Measurements from ENCODE around the gene ARHGAP20. TPM values are rescaled to one million over a fixed set of nuclear protein-coding genes. Genes with fewer than 3 reads are reported as not detected.

The ARHGAP20 gene, protein sequence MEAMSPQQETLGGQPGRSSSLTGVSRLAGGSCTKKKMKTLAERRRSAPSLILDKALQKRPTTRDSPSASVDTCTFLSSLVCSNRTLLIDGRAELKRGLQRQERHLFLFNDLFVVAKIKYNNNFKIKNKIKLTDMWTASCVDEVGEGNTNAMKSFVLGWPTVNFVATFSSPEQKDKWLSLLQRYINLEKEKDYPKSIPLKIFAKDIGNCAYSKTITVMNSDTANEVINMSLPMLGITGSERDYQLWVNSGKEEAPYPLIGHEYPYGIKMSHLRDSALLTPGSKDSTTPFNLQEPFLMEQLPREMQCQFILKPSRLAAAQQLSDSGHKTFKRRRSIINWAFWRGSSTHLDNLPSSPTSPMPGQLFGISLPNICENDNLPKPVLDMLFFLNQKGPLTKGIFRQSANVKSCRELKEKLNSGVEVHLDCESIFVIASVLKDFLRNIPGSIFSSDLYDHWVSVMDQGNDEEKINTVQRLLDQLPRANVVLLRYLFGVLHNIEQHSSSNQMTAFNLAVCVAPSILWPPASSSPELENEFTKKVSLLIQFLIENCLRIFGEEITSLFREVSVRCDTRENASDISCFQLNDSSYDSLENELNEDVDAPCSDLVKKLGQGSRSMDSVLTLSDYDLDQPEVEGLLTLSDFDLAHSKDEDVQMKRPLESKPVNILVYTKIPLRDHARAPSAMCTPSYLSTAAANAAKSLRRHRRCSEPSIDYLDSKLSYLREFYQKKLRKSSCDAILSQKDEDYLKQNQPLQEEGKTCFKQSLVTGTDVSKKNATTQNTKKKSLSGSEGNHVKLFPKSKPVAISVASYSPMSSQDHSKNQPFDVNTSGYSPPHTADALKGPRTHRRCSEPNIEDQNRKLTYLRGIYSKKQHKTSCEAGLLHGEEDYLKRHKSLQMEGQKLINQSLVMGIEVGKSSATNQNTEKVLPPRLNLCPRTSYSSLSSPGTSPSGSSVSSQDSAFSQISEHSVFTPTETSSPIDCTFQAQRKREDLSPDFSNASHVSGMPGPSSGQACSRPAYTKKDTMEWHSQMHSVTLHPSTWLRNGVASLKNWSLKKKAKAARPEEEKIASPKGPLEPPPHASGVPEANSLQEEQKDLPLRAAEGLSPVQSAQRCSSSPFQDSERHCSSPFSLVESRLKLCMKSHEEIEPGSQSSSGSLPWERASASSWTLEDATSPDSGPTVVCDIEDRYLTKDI
- total RNA-seq, result 1 to 10 TPM in 2 of 4 donors, under 1 TPM in 2; 0.51 to 2.3 (median 1.1) TPM

DNA sequence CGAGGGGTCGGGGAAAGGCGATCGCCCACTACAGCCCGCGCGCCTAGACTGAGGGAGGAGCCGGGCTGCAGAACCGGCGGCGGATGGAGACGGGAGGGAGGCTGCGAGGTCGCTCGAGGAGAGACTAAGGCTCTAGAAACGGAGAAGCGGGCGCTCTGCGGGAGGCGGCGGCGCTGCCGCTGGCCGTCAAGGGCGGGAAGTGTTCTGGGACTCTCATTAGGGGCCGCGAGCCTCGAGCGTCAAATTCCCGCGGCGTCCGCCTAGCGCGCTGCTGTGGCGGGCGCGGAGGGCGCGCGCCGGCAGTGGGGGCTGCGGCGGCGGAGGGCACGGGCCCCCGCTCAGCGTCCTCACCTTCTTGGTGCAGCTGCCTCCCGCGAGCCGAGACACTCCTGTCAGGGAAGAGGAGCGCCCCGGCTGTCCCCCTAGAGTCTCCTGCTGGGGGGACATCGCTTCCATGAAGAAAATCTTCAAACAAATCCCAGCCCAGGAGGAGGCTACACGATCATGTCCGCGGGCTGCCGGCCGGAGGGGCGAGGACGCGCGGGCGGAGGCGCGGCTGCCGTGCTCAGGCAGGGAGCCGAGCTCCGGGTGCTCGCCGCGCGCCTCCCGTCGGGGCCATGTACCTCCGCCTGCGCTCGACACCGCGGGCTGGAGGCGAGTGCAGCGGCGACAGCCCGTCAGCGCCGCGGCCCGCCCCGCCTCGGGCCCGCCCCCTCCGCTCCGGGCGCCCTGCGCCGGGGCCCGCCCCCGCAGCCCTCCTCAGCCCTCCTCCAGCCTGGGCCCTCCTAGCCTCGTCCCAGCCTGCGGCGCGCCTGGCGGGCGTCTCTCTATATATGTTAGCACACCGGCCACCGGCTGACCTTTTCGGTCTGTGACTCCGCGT lies at the start of gene ARHGAP20:
Gene ARHGAP20 (minus strand): TSS at position 662 of the 883 bp plus-strand sequence. CDS start 206 bp downstream, at position 456.
- TF ChIP-seq, protein P1, sequence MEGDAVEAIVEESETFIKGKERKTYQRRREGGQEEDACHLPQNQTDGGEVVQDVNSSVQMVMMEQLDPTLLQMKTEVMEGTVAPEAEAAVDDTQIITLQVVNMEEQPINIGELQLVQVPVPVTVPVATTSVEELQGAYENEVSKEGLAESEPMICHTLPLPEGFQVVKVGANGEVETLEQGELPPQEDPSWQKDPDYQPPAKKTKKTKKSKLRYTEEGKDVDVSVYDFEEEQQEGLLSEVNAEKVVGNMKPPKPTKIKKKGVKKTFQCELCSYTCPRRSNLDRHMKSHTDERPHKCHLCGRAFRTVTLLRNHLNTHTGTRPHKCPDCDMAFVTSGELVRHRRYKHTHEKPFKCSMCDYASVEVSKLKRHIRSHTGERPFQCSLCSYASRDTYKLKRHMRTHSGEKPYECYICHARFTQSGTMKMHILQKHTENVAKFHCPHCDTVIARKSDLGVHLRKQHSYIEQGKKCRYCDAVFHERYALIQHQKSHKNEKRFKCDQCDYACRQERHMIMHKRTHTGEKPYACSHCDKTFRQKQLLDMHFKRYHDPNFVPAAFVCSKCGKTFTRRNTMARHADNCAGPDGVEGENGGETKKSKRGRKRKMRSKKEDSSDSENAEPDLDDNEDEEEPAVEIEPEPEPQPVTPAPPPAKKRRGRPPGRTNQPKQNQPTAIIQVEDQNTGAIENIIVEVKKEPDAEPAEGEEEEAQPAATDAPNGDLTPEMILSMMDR (IDR thresholded peaks at IDR 0.05 in 4 of 5, conservative IDR thresholded peaks at IDR 0.05 in 1 of 5), result no peak
- peak; percentile 44 to 72 for TF ChIP-seq POLR2A (IDR thresholded peaks at IDR 0.05)
- Histone ChIP-seq H3K9me3 (no peaks in the 10 kb centered on the region), H3K36me3 (no peaks in the 10 kb centered on the region), H3K4me3 (peak within 1 kb of the TSS; percentile 64 to 71 (median 68)), H3K4me1 (peaks cover 2 to 11% of the 10 kb centered on the region in 2 donors), H3K27ac (peak within 1 kb of the TSS; percentile 58 to 78 (median 66)), H3K27me3 (peaks cover 0 to 5% (median 5%) of the 10 kb centered on the region in 3 donors)
- peak; percentile 57 to 60 for ATAC-seq
- in situ Hi-C loops (cut with MboI; ENCODE audit: low sequenced_read_pairs in 4 of 4) (no loop called here), intact Hi-C loops (cut with DNase I; ENCODE audit: low total_unique reads) (loop anchor here (5.0 kb wide), 1 partner anchor 520 kb away; no protein-coding TSS in a partner anchor)
- DNase-seq, result peak in 1 of 2 donors; percentile 20

DNA sequence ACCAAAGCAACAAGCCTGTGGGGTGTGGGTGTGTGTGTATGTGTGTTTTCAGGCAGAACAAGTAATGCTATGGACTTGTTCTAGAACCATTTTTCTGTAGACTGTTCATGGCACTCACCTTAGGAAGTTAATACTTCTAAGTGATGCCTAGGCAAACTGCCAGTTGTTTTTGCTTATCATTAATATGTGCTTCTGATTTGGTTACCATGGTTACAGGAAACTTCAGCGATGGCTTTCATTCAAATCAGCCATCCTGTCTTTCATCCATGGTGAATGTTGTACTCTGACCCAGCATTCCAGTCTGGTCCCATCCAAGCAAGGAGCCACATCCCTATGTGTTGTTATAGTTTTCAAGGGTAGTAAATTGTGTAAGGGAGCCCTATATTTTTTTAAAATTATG lies 49.8 kb upstream of the ARHGAP20 start:
- intact Hi-C loops (cut with DNase I; ENCODE audit: low total_unique reads), result no loop called here
- in situ Hi-C loops (cut with MboI; ENCODE audit: low sequenced_read_pairs in 4 of 4), result no loop called here
- Histone ChIP-seq H3K9me3 (no peaks in the 10 kb centered on the region), H3K36me3 (no peaks in the 10 kb centered on the region), H3K27ac (no peak overlapping the region), H3K27me3 (no peaks in the 10 kb centered on the region), H3K4me3 (no peak overlapping the region), H3K4me1 (no peaks in the 10 kb centered on the region)
- no peak for ATAC-seq
- no peak for DNase-seq
- TF ChIP-seq, protein P1 (IDR thresholded peaks at IDR 0.05 in 4 of 5, conservative IDR thresholded peaks at IDR 0.05 in 1 of 5), result no peak
- no peak for TF ChIP-seq POLR2A (IDR thresholded peaks at IDR 0.05)

DNA sequence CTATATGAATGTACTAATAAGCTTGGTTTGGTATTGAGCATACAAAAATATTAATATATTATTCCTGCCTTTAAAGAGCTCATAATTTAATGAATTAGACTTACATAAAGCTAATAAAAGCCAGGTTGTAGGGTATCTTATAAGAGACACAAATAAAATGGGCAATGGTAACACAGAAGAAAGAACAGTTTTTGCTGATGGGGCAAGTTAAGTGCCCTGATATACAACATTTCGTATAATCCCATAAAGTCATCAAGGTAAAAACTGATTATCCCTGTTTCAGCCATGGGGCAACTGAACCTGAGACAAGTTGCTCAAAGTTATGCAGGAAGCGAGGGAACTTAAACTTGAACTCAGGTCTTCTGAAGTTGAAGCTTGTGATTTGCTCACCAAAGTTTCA lies 48.9 kb upstream of the ARHGAP20 start:
- Histone ChIP-seq H3K36me3 (no peaks in the 10 kb centered on the region), H3K4me1 (no peaks in the 10 kb centered on the region), H3K27me3 (no peaks in the 10 kb centered on the region), H3K9me3 (no peaks in the 10 kb centered on the region), H3K27ac (no peak overlapping the region), H3K4me3 (no peak overlapping the region)
- intact Hi-C loops (cut with DNase I; ENCODE audit: low total_unique reads) (no loop called here), in situ Hi-C loops (cut with MboI; ENCODE audit: low sequenced_read_pairs in 4 of 4) (no loop called here)
- DNase-seq (no peak), ATAC-seq (no peak)
- TF ChIP-seq POLR2A (IDR thresholded peaks at IDR 0.05), result no peak
- TF ChIP-seq, protein P1 (IDR thresholded peaks at IDR 0.05 in 4 of 5, conservative IDR thresholded peaks at IDR 0.05 in 1 of 5), result no peak

DNA sequence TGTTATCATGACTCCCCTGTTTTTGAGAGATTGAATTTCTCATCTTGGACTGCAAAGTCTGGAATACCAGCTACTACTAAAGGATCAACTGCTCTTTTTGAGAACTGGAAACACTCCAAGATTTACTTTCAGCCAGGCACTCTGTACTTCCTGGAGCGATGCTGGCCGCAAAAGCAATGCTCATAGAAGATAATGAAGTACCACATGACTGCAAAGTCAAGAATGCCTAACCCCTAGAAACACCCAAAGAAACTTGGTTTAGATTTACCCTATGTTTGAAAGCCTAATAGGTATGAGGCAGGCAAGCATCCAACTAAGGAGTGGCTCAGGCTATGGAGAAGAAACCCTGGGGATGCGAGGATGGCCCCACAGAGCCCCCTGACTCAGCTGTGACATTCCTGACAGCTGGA lies 47.7 kb upstream of the ARHGAP20 start:
- in situ Hi-C loops (cut with MboI; ENCODE audit: low sequenced_read_pairs in 4 of 4) (no loop called here), intact Hi-C loops (cut with DNase I; ENCODE audit: low total_unique reads) (no loop called here)
- Histone ChIP-seq H3K4me1 (no peaks in the 10 kb centered on the region), H3K9me3 (no peaks in the 10 kb centered on the region), H3K27me3 (no peaks in the 10 kb centered on the region), H3K27ac (no peak overlapping the region), H3K4me3 (no peak overlapping the region), H3K36me3 (no peaks in the 10 kb centered on the region)
- TF ChIP-seq, protein P1 (IDR thresholded peaks at IDR 0.05 in 4 of 5, conservative IDR thresholded peaks at IDR 0.05 in 1 of 5), result no peak
- TF ChIP-seq POLR2A (IDR thresholded peaks at IDR 0.05), result no peak
- ATAC-seq (no peak), DNase-seq (no peak)
